ENCODE results near the gene COL4A2.

Gene COL4A2

DNA sequence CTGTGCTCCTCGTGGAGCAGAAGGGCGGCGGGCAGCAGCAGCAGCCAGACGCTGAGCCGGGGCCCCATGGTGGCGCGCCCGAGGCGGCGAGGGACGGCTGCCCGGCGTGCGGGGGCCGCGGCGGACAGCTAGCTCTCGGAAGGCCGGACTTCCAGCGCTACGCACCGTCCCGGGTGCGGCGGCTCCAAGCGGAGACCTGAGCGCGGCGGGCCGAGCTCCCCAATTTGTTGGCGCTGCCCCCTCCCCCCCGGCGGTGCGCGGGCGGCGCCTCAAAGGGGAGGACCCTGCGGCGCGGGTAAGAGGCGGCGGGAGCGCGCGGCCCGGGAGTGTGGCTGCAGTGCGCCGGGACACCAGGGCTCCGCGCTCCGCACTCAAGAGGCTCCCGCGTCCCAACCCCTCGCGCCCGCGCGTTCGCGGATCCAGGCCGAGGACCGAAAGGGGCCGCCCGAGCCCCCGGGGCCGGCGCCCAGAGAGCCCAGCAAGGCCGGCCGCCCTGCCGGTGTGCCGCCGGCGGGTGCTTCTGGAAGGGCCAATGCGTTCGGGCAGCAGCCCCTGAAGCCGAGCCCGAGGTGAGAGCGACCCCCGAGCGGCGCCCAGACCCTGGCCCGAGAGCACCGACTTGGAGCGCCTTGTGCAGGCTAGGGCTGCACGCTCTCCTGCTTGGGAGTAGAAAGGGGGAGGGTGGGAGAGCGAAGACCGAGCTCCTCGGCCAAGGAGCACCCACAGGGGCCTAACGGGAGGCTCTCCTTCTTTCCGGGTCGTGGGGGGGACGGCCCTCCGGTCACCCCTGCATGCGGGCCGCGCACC lies at the start of gene COL4A2, which contains the start of gene COL4A1:
Gene COL4A2, plus strand, starts transcription at position 325 of the 807 bp plus-strand sequence. CDS start 620 bp downstream, outside the sequence.
Gene COL4A1, minus strand, starts transcription at position 198 of the 807 bp plus-strand sequence. Its CDS starts 130 bp downstream, at position 68.
- no peak for DNase-seq

GRCh38 chr13:110257408-110257807 lies 49.7 kb upstream of the COL4A2 start:
- DNase-seq = no peak

- no peak for DNase-seq
Measured at GRCh38 chr13:110258876-110259631, 48.0 kb upstream of the COL4A2 start.

DNA sequence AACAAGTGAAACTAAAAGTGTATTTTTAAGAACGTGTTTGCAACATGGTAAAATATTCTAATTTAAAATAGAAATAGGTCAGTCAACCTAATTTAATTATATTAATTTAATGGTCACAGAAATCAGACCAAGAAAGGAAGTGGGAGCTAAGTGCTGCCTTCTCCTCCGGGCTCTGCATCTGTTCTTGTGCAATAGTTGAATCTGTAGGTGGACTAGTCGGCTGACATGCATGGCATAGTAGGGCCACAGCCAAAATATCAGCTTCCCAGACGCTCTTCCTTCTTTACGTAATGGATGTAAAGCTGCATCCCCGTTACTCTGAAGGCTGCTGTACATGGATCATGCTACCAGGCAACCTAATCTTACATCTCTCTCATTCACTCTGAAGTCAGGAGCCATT lies 47.4 kb upstream of the COL4A2 start:
- DNase-seq = no peak

GRCh38 chr13:110261166-110262081 lies 45.7 kb upstream of the COL4A2 start:
- DNase-seq = no peak

- DNase-seq = no peak
Measured at GRCh38 chr13:110262082-110262436, 45.0 kb upstream of the COL4A2 start.

DNA sequence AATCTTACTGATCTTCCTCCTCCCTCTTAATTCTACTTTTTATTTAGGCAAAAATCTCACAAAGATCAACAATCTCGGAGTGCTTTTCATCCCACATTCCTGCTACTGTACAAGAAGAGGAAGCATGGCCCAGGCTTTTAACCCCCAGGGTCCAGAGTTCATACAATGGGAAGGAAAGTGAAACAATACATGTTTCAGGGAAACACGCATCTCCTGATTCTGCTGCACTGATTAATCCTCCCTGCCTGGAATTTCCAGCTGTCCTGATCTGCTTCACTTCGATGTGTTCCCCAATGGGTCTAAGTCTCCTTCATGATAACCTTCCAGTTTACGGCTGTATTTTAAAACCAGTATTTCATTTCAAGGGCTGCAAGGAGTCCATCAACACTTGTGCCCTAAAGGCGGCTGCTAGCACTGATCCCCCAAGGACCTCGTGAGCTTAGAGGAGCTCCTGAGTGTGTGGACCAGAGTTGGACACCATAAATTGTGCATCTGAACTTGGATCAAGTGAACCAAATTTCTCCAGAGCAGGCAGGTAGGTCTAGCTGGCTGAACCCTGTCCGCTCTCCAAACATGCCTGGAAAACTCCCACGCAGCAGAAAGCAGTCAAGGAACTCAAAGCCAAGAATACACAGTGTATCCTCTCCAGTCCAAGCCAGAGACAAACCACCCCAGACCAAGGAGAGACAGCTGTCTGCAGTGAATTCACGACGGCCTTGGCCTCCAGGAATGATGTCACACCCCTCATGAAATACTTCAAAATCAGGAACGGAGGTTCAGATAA lies 44.4 kb upstream of the COL4A2 start:
- DNase-seq = no peak

- DNase-seq = no peak
Measured at GRCh38 chr13:110263404-110263803, 43.7 kb upstream of the COL4A2 start.

DNA sequence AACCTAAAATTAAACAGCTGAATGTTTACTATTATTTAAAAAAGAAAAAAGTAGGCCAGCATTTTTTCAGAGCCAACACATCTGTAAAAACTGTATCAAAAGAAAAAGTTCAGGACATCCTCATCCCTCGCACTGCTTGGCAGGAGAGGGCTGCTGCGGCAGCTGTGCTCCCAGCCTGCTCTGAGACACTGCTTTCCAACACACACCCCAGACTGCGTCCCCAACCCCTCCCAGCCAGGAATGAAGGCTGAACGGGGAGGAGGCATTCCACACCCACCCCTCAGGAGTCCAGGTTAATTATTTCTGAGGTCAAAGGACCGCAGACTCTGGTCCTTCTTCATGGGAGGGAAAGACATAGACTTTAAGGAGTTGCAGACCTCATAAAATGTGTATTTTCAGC lies 43.2 kb upstream of the COL4A2 start:
- DNase-seq = no peak

- DNase-seq = no peak
Measured at GRCh38 chr13:110264685-110265275, 42.3 kb upstream of the COL4A2 start.

DNA sequence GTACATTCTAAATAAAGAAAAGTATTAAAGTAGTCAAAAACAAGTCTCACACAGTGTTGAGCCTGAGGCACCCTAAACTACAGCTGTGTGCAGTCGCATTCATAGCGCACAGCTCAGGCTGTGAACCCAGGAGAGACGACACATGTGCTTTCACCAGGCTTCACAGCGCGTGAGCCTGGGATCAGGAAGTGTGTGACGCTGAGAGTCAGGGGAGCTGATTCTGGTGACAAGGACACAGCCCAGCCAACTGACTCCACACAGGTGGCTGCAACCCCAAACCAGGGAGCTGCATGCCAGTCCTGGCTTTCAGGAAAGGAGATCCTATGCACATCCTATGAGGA lies 41.8 kb upstream of the COL4A2 start:
- no peak for DNase-seq

DNA sequence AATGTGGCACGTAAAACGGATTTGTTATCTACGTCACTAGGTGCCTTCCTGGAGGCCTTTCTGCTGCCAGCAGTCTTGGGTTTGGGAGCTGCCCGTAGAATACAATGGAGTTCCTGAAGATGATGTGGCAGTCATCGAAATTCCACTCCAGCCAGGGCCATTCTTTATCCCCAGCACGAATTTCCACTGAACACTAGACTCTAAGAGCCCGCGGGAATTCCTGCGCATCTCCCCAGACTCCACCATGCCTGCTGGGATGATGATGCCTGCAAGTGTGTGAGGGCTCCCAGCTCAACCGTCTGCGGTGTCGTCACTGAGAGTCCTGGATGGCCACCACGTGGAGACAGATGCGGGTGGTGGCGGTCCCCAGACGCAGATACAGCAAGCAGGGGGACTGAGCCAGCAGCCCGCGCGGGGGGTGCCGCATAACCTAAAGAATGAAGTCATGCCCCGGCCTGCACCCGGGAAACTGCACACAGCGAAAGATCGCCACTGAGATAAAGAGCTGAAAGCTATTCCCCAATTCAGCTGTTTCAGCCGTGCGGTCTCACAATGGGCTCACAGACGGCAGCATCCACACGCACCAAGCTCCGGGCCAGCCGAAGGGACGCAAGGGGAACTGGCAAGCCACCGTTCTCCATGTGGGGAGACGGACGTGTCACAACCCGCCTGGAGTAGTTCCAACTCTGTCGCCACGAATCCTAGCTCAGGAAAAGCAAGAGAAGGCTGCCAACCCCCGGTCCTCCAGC lies 41.2 kb upstream of the COL4A2 start:
- DNase-seq = no peak

DNA sequence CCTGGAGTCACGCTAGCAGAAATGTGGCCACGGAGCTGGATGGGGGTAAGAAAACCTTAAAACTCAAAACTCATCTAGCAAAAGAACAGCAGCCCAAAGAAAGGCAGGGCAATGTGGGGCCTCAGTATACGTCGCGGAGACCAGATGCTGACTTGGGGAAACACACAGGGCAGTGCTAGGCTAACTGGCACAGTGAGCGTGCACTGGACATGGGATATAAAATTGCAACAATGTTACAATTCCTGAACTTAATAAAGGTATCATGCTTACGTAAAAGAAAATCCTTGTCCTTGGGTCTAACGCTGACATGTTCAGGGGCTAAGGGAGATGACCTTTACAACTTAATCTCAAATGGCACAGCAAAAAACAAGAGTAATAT lies 40.7 kb upstream of the COL4A2 start:
- no peak for DNase-seq

DNA sequence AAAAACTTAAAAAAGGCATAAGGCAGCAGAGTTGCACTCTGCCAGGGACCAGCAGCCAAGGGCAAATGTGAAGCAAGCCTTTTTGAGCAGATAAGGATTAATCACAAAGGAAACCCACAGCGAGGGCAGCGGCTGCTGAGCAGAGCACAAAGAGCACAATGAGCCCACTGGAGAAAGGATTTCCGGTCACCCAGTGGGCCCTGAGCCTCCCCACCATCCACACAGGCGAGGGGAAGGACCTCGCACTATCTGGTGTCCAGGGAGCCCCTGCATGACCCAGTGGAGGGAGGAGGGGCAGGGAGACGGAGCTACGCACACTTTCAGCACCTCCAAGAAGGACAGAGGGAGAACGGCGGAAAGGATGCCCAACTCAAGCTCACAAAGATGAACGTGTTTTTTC lies 40.1 kb upstream of the COL4A2 start:
- DNase-seq = peak; percentile 9

GRCh38 chr13:110268061-110268460 lies 39.0 kb upstream of the COL4A2 start:
- no peak for DNase-seq

GRCh38 chr13:110268576-110269185 lies 38.4 kb upstream of the COL4A2 start:
- DNase-seq = no peak

- DNase-seq = no peak
Measured at GRCh38 chr13:110269509-110270185, 37.4 kb upstream of the COL4A2 start.

GRCh38 chr13:110270507-110270906 lies 36.6 kb upstream of the COL4A2 start:
- no peak for DNase-seq

GRCh38 chr13:110271313-110271712 lies 35.8 kb upstream of the COL4A2 start:
- no peak for DNase-seq

DNA sequence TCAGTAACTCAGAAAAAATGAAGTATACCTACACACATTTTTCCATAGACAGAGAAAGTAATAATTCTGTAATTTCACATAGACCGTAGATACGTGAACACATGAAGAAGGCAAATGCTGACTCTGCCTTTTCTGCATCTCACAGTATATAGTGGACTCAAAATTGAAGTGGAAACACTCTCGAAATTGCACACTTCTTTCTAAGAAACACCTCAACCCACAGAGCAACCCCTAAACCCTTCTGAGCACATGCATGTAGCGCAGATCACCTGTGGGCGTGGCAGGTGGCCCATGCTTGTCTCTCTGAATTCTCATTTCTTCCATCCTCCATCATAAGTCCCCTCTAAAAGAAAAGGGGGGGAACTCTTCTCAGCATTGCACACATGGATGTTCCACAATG lies 34.9 kb upstream of the COL4A2 start:
- no peak for DNase-seq
